PFSK-1 (cell line): ENCODE results near the gene FAM184A.

ENCODE experiments used
- FOXP2 ChIP-seq: optimal IDR thresholded peaks from 2 replicates; pipeline ENCODE3; 2011; ENCODE audit warnings: borderline replicate concordance, control low read depth, inconsistent platforms; ENCODE audit not compliant: insufficient read depth; ENCODE audit errors: extremely low read length, extremely low read depth
- POLR2AphosphoS5 ChIP-seq: IDR thresholded peaks from 2 replicates; pipeline ENCODE4 v1.6.1; 2012; ENCODE audit warnings: low read depth, mild to moderate bottlenecking, control low read depth, low read length, moderate library complexity
- SIN3A ChIP-seq: IDR thresholded peaks from 2 replicates; pipeline ENCODE4 v1.6.1; 2012; ENCODE audit warnings: mild to moderate bottlenecking, low read length, moderate library complexity, borderline replicate concordance; ENCODE audit not compliant: insufficient read depth
- TAF1 ChIP-seq: IDR thresholded peaks from 2 replicates; pipeline ENCODE4 v1.6.1; 2012; ENCODE audit warnings: low read length, control low read depth, borderline replicate concordance; ENCODE audit not compliant: insufficient read depth
- TF ChIP-seq, protein P1 (sequence below), 2 experiments: IDR thresholded peaks; 2 replicates each; pipeline versions ENCODE4 v1.6.1 to v1.8.0; 2011 to 2012; ENCODE audit warnings: low read depth in 2 of 2, low read length in 2 of 2, control low read depth in 1 of 2, inconsistent platforms in 1 of 2, mild to moderate bottlenecking in 1 of 2, moderate library complexity in 1 of 2; ENCODE audit not compliant: insufficient read depth in 1 of 2

FAM184A gene

DNA sequence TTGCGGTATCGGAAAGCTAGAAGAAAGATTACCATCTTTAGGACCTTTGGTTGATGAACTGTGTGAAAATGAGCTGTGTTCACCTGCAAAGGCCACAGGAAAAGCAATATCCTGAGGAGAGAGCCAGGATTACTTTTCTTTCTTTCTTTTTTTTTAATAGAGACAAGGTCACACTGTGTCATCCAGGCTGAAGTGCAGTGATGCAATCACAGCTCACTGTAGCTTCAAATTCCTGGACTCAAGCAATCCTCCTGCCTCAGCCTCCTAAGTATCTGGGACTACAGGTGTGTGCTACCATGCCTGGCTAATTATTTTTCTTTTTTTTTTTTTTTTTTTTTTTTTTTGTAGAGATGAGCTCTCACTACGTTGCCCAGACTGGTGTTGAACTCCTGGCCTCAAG is 17.2 kb downstream of the FAM184A start:
- TF ChIP-seq, protein P1, sequence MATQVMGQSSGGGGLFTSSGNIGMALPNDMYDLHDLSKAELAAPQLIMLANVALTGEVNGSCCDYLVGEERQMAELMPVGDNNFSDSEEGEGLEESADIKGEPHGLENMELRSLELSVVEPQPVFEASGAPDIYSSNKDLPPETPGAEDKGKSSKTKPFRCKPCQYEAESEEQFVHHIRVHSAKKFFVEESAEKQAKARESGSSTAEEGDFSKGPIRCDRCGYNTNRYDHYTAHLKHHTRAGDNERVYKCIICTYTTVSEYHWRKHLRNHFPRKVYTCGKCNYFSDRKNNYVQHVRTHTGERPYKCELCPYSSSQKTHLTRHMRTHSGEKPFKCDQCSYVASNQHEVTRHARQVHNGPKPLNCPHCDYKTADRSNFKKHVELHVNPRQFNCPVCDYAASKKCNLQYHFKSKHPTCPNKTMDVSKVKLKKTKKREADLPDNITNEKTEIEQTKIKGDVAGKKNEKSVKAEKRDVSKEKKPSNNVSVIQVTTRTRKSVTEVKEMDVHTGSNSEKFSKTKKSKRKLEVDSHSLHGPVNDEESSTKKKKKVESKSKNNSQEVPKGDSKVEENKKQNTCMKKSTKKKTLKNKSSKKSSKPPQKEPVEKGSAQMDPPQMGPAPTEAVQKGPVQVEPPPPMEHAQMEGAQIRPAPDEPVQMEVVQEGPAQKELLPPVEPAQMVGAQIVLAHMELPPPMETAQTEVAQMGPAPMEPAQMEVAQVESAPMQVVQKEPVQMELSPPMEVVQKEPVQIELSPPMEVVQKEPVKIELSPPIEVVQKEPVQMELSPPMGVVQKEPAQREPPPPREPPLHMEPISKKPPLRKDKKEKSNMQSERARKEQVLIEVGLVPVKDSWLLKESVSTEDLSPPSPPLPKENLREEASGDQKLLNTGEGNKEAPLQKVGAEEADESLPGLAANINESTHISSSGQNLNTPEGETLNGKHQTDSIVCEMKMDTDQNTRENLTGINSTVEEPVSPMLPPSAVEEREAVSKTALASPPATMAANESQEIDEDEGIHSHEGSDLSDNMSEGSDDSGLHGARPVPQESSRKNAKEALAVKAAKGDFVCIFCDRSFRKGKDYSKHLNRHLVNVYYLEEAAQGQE (IDR thresholded peaks at IDR 0.05; ENCODE audit: insufficient read depth in 1 of 2, low read depth in 2 of 2, low read length in 2 of 2): no peak
- no peak for TF ChIP-seq POLR2AphosphoS5

DNA sequence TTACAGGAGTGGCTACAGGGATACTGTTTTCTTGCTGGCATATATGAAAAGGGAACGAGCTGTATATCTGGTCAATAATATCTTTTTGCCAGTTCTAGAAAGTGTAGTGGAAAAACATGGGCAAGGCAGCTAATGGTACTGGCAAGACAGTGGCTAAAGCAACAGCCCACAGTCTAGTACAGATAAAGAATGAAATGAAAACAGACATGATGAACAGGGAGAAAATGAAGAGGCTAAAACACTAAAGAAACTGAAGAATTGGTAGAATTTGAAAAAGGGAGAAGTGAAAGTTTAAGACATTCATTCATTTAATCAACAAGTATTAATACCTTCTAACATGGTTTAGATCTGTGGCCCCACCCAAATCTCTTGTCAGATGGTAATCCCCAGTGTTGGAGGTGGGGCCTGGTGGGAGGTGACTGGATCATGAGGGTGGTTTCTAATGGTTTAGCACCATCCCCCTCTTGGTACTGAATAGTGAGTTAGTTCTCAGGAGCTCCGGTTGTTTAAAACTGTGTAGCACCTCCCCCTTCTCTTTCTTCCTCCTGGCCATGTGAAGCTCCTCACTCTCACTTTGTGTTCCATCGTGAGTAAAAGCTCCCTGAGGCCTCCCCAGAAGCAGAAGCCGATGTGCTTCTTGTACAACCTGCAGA is 18.1 kb downstream of the FAM184A start:
- TF ChIP-seq, protein P1 (IDR thresholded peaks at IDR 0.05; ENCODE audit: insufficient read depth in 1 of 2, low read depth in 2 of 2, low read length in 2 of 2): no peak
- TF ChIP-seq FOXP2: no peak
- TF ChIP-seq SIN3A: no peak
- TF ChIP-seq POLR2AphosphoS5: no peak
- TF ChIP-seq TAF1: no peak

DNA sequence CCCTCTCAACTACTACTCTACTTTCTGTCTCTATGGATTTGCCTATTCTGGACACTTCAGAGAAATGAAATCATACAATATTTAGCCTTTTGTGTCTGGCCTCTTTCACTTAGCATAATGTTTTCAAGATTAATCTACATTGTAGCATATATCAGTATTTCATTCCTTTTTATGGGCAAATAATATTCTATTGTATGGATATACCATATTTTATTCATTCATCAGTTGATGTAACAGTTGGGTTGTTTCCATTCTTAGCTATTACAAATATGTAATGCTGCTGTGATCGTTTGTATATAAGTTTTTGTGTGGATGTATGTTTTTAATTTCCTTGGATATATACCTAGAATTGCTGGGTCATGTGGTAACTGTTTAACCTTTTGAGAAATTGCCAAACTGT is 23.4 kb downstream of the FAM184A start:
- no peak for TF ChIP-seq FOXP2

DNA sequence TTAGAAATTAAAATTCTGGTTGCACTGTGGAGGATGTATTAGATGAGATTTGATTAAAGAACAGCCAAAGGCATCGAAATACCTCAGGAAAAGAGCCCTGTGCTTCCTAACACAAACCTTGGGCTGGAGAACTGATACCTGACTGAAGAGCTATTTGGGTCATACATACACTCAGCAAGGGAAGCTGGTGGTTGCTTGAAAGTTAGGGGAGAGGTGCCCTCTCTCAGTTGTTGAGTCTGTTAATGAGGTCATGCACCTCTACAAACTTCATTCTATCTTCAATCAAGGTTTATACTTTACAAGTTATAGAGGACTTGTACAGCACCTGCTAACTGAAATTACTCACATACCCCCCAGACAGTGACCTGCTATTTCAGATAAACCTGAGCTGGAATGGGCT is 25.5 kb downstream of the FAM184A start:
- no peak for TF ChIP-seq POLR2AphosphoS5
- TF ChIP-seq, protein P1 (IDR thresholded peaks at IDR 0.05; ENCODE audit: insufficient read depth in 1 of 2, low read depth in 2 of 2, low read length in 2 of 2): no peak
- no peak for TF ChIP-seq SIN3A

DNA sequence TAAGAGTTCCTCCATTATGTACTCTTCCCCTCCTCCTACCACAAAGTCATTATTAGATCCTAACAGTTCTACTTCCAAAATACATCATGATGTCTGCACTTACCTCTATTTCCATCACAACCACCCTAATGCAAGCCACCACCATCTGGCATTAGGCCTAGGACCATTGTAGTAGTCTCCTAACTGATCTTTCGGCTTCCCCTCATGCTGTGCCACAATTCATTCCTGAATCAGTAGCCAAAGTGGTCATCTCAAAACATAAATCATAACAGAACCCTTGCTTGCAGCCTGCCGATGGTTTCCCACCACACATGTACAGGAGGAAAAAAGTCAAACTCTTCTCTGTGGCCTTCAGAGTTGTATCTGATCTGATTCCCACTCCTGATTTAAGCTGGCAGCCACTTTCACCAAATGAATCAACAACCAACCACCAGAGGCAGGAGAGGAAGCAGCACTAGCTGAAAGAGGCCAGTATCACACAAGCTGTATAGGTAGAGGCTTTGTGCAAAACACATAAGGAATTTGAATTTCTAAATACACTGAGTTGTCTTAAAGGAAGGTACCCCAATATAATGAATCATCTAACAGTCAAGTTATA is 26.1 kb downstream of the FAM184A start:
- TF ChIP-seq POLR2AphosphoS5 (no peak), FOXP2 (no peak), SIN3A (no peak), TAF1 (no peak)
- TF ChIP-seq, protein P1 (IDR thresholded peaks at IDR 0.05; ENCODE audit: insufficient read depth in 1 of 2, low read depth in 2 of 2, low read length in 2 of 2): no peak
